Measurements from ENCODE around the gene C9orf152.

Gene C9orf152

DNA sequence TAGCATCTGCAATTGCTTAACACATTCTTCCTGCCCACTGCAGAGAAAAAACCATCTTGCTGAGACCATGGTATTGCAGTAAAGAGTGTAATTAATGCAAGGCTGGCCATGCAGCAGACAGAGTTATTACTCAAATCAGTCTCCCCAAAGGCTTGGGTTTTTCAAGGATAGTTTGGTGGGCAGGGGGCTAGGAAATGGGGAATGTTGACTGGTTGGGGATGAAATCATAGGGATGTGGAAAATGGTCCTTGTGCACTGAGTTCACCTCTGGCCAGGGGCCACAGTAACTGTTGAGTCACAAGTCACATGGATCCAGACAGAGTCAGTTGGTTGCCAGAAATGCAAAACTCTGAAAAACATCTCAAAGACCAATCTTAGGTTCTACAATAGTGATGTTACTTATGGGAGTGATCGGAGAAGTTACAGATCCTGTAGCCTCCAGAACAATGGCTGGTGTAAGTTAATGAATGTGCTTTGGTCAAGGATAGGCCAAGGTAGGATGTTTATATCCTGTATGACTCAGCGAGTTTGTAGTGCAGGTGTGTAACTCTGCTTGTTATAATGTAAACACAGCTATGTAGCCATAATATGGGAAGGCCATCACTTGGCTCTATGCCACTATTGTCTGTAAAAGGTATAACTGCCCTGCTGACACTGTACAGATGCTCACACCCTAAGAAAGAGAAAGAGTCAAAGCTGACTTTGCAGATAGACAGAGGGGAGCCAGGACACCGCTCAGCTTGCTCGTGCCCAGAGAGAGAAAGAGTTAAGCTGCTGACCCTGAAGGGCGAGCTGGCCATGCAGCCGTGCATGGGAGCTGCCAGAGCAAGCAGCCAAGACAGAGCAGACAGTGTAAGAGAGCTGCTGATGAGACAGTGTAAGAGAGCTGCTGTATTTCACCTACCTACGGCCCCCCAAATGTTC, 27.2 kb downstream of the C9orf152 start:
- H3K36me3 ChIP-seq (ENCODE audit: insufficient read depth, low read length) = no peaks in the 10 kb centered on the region
- no peaks in the 10 kb centered on the region for H3K9me2 ChIP-seq (replicated peaks; ENCODE audit: low read depth, low read length)
- H3K4me1 ChIP-seq (ENCODE audit: insufficient read depth, low read length, poor library complexity, severe bottlenecking) = no peaks in the 10 kb centered on the region
- no peak overlapping the region for H3K4me2 ChIP-seq (ENCODE audit: low read depth, low read length, poor library complexity, severe bottlenecking)
- no peak overlapping the region for H3K9ac ChIP-seq (ENCODE audit: low read depth, low read length, poor library complexity, severe bottlenecking)
- H4K20me1 ChIP-seq (ENCODE audit: insufficient read depth, low read length, poor library complexity, severe bottlenecking) = no peaks in the 10 kb centered on the region
- H3F3A ChIP-seq (ENCODE audit: low read depth) = no peaks in the 10 kb centered on the region
- no peak overlapping the region for H3K4me3 ChIP-seq (ENCODE audit: low read length, poor library complexity, severe bottlenecking)
- no peak overlapping the region for H2AFZ ChIP-seq (ENCODE audit: low read length)
- no peaks in the 10 kb centered on the region for H3K27me3 ChIP-seq (ENCODE audit: insufficient read depth, low read length, poor library complexity, severe bottlenecking)
- H3K79me2 ChIP-seq (ENCODE audit: insufficient read depth, low read length) = no peaks in the 10 kb centered on the region
- no peak for TF ChIP-seq EZH2phosphoT487 (IDR thresholded peaks at IDR 0.05; ENCODE audit: borderline replicate concordance)
- TF ChIP-seq, protein P1, sequence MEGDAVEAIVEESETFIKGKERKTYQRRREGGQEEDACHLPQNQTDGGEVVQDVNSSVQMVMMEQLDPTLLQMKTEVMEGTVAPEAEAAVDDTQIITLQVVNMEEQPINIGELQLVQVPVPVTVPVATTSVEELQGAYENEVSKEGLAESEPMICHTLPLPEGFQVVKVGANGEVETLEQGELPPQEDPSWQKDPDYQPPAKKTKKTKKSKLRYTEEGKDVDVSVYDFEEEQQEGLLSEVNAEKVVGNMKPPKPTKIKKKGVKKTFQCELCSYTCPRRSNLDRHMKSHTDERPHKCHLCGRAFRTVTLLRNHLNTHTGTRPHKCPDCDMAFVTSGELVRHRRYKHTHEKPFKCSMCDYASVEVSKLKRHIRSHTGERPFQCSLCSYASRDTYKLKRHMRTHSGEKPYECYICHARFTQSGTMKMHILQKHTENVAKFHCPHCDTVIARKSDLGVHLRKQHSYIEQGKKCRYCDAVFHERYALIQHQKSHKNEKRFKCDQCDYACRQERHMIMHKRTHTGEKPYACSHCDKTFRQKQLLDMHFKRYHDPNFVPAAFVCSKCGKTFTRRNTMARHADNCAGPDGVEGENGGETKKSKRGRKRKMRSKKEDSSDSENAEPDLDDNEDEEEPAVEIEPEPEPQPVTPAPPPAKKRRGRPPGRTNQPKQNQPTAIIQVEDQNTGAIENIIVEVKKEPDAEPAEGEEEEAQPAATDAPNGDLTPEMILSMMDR (conservative IDR thresholded peaks at IDR 0.05; ENCODE audit: low read length) = no peak
- no peaks in the 10 kb centered on the region for H3K9me3 ChIP-seq (ENCODE audit: insufficient read depth, low read depth, low read length)

DNA sequence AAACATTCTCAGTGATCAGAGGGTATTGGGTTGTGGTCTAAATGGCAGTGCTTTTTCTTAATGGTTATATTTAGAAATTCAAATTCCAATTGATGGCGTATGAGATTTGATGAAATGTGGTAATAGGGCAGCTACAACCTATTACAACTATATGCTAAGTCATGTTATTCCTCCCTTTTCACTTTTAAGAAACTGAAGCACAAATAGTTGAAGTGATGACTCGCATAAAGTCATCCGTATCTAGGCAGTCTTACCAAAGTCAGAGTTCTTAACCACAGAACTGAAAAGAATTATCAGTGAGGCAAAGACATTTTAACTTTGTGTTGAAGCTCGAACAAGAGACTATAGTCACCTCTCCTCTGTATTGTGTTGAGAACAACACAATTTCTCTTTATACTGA, 28.2 kb downstream of the C9orf152 start:
- Histone ChIP-seq H3K4me1 (ENCODE audit: insufficient read depth, low read length, poor library complexity, severe bottlenecking) (no peaks in the 10 kb centered on the region), H3K9me3 (ENCODE audit: insufficient read depth, low read depth, low read length) (no peaks in the 10 kb centered on the region), H2AFZ (ENCODE audit: low read length) (no peak overlapping the region), H3K9ac (ENCODE audit: low read depth, low read length, poor library complexity, severe bottlenecking) (no peak overlapping the region), H3K27me3 (ENCODE audit: insufficient read depth, low read length, poor library complexity, severe bottlenecking) (no peaks in the 10 kb centered on the region), H4K20me1 (ENCODE audit: insufficient read depth, low read length, poor library complexity, severe bottlenecking) (no peaks in the 10 kb centered on the region), H3K9me2 (replicated peaks; ENCODE audit: low read depth, low read length) (no peaks in the 10 kb centered on the region), H3K4me2 (ENCODE audit: low read depth, low read length, poor library complexity, severe bottlenecking) (no peak overlapping the region), H3K79me2 (ENCODE audit: insufficient read depth, low read length) (no peaks in the 10 kb centered on the region), H3K36me3 (ENCODE audit: insufficient read depth, low read length) (no peaks in the 10 kb centered on the region), H3F3A (ENCODE audit: low read depth) (no peaks in the 10 kb centered on the region), H3K4me3 (ENCODE audit: low read length, poor library complexity, severe bottlenecking) (no peak overlapping the region)
- no peak for TF ChIP-seq EZH2phosphoT487 (IDR thresholded peaks at IDR 0.05; ENCODE audit: borderline replicate concordance)
- TF ChIP-seq, protein P1 (conservative IDR thresholded peaks at IDR 0.05; ENCODE audit: low read length) = no peak

DNA sequence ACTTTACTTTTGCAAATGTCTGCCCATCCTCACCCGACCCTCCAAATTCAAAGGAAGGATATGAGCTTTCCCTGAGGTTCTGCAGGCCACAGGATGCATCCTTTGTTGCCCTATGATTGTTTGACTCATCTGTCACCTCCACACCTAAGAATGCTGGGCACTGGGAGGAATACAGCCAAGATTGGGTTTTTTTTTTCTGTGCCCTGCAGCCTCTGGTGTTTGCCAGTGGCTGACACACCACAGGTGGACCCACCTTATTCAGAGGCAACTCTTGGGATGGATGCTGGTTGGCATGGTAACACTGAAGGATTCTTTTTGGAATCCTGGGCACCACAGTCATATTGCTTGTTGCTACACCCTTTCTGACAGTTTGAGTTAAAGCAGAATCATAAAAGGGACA, 29.7 kb downstream of the C9orf152 start:
- H3K9me3 ChIP-seq (ENCODE audit: insufficient read depth, low read depth, low read length) = no peaks in the 10 kb centered on the region
- no peaks in the 10 kb centered on the region for H3K79me2 ChIP-seq (ENCODE audit: insufficient read depth, low read length)
- H4K20me1 ChIP-seq (ENCODE audit: insufficient read depth, low read length, poor library complexity, severe bottlenecking) = no peaks in the 10 kb centered on the region
- no peak overlapping the region for H3K9ac ChIP-seq (ENCODE audit: low read depth, low read length, poor library complexity, severe bottlenecking)
- H3F3A ChIP-seq (ENCODE audit: low read depth) = no peaks in the 10 kb centered on the region
- no peaks in the 10 kb centered on the region for H3K36me3 ChIP-seq (ENCODE audit: insufficient read depth, low read length)
- no peaks in the 10 kb centered on the region for H3K4me1 ChIP-seq (ENCODE audit: insufficient read depth, low read length, poor library complexity, severe bottlenecking)
- H3K4me2 ChIP-seq (ENCODE audit: low read depth, low read length, poor library complexity, severe bottlenecking) = no peak overlapping the region
- no peak overlapping the region for H3K4me3 ChIP-seq (ENCODE audit: low read length, poor library complexity, severe bottlenecking)
- H3K27me3 ChIP-seq (ENCODE audit: insufficient read depth, low read length, poor library complexity, severe bottlenecking) = no peaks in the 10 kb centered on the region
- H3K9me2 ChIP-seq (replicated peaks; ENCODE audit: low read depth, low read length) = no peaks in the 10 kb centered on the region
- no peak overlapping the region for H2AFZ ChIP-seq (ENCODE audit: low read length)
- TF ChIP-seq, protein P1 (conservative IDR thresholded peaks at IDR 0.05; ENCODE audit: low read length) = no peak
- TF ChIP-seq EZH2phosphoT487 (IDR thresholded peaks at IDR 0.05; ENCODE audit: borderline replicate concordance) = no peak

All from Loucy (cell line).